ENCODE data around the gene PLAC8. TPM values are rescaled to one million over a fixed set of nuclear protein-coding genes. Genes with fewer than 3 reads are reported as not detected.

PLAC8 gene
- total RNA-seq, 1 donor from 2014 or later: 1.1 TPM

DNA sequence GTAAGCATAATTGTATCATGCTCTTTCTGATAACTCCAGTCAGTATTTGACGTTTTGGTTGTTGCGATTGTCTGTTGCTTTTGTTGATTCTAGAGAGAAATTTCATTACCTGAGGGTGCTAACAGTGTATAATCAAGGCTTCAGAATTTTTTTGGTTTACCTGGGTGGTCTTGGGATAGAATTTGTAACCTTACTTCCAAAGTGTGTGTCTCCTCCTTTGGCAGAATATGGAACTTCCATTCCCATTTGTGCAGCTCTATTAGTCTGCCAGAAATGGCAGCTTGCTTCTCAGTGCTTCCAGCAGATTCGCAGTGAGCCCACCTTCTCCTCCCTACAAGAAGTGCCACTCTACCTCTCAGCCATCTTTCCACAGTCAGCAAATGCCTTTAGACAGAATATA is 74.3 kb downstream of the PLAC8 start:
- TF ChIP-seq, protein P1, sequence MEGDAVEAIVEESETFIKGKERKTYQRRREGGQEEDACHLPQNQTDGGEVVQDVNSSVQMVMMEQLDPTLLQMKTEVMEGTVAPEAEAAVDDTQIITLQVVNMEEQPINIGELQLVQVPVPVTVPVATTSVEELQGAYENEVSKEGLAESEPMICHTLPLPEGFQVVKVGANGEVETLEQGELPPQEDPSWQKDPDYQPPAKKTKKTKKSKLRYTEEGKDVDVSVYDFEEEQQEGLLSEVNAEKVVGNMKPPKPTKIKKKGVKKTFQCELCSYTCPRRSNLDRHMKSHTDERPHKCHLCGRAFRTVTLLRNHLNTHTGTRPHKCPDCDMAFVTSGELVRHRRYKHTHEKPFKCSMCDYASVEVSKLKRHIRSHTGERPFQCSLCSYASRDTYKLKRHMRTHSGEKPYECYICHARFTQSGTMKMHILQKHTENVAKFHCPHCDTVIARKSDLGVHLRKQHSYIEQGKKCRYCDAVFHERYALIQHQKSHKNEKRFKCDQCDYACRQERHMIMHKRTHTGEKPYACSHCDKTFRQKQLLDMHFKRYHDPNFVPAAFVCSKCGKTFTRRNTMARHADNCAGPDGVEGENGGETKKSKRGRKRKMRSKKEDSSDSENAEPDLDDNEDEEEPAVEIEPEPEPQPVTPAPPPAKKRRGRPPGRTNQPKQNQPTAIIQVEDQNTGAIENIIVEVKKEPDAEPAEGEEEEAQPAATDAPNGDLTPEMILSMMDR (IDR thresholded peaks at IDR 0.05): no peak

More for the DNA sequence above, 74.3 kb downstream of the PLAC8 start:
- Histone ChIP-seq H3K4me3 (no peak overlapping the region), H3K36me3 (peaks cover 0 to 5% of the 10 kb centered on the region in 2 donors), H3K4me1 (peaks cover 0 to 16% of the 10 kb centered on the region in 2 donors), H3K27me3 (no peaks in the 10 kb centered on the region), H3K27ac (no peak overlapping the region), H3K9me3 (no peaks in the 10 kb centered on the region)
- intact Hi-C loops (cut with DNase I): no loop called here
- no peak for DNase-seq (ENCODE audit: low spot score in 2 of 2)

Other genes starting within 250 kb of the PLAC8 start
- 100 TPM for gene SEC31A, start 223.6 kb downstream of the PLAC8 start, total RNA-seq
- 0.32 TPM for gene THAP9, start 214.0 kb downstream of the PLAC8 start, total RNA-seq
- gene LIN54, start 103.9 kb downstream of the PLAC8 start, total RNA-seq: 6.2 TPM
- gene COPS4, start 79.5 kb downstream of the PLAC8 start, total RNA-seq: 83.5 TPM
- 9.7 TPM for gene COQ2, start 170.1 kb upstream of the PLAC8 start, total RNA-seq
- gene HPSE, start 220.1 kb upstream of the PLAC8 start, total RNA-seq: 1.7 TPM

Data from ascending aorta (tissue), 2 donors.